Upper lobe of left lung (tissue), 6 donors: Measurements from ENCODE around the gene MDM2. TPM values are rescaled to one million over a fixed set of nuclear protein-coding genes. Genes with fewer than 3 reads are reported as not detected.
A peak's percentile ranks its signal among the peaks of the same experiment; 100 is the strongest.

Experiments
- ATAC-seq, 2 donors: fragments of 200-7000 bp; cut with Tn5 transposase; one replicate each; pipeline ENCODE4 v1.9.1; 2022; ENCODE audit warnings: mild to moderate bottlenecking in 2 of 2, moderate library complexity in 2 of 2; ENCODE audit not compliant: low FRiP score in 2 of 2
- DNase-seq, 2 donors: peaks; one replicate each; pipeline ENCODE4 v3.0.0-alpha.2; 2019 to 2020
- H3K27ac ChIP-seq, 4 donors: fragments of 200-600 bp; sonication (generic); one replicate each; pipeline ENCODE4 v1.5.1; 2016 to 2019
- H3K27me3 ChIP-seq, 4 donors: fragments of 200-600 bp; sonication (generic); one replicate each; pipeline ENCODE4 v1.5.1; 2017 to 2019
- H3K36me3 ChIP-seq, 4 donors: fragments of 200-600 bp; sonication (generic); one replicate each; pipeline ENCODE4 v1.5.1; 2016 to 2019
- H3K4me1 ChIP-seq, 4 donors: fragments of 200-600 bp; sonication (generic); one replicate each; pipeline ENCODE4 v1.5.1; 2018 to 2019
- H3K4me3 ChIP-seq, 4 donors: fragments of 200-600 bp; sonication (generic); one replicate each; pipeline ENCODE4 v1.5.1; 2017 to 2019; ENCODE audit warnings: mild to moderate bottlenecking in 2 of 4, moderate library complexity in 1 of 4
- H3K9me3 ChIP-seq, 4 donors: fragments of 200-600 bp; sonication (generic); one replicate each; pipeline ENCODE4 v1.5.1; 2018 to 2019
- EP300 ChIP-seq, 4 donors: sonication (generic); formaldehyde crosslinking; IDR thresholded peaks; one replicate each; pipeline ENCODE4 v1.5.1; 2017; ENCODE audit warnings: antibody characterized with exemption in 4 of 4, control low read depth in 2 of 4
- POLR2A ChIP-seq, 4 donors: fragments of 450-650 bp; IDR thresholded peaks; one replicate each; pipeline ENCODE4 v1.5.1; 2016 to 2017; ENCODE audit warnings: antibody characterized with exemption in 4 of 4, mild to moderate bottlenecking in 2 of 4
- POLR2AphosphoS5 ChIP-seq, 2 donors: sonication (generic); formaldehyde crosslinking; IDR thresholded peaks; one replicate each; pipeline ENCODE4 v1.5.1; 2017; ENCODE audit warnings: antibody characterized with exemption in 2 of 2
- WGBS, 2 donors: methylation state at CpG; one replicate each; pipeline ENCODE4 v1.1.5; 2017 to 2018; 5-methylcytosine and 5-hydroxymethylcytosine counted together
- total RNA-seq, 6 donors: library from RNA; depleted of rRNA in 4 of 6; stranded (reverse); fragments of >200 nt in 4 of 6; gene quantifications; one replicate each; pipeline versions ENCODE4 v1.1.0 to v1.2.1, GENCODE V29; 2016 to 2021
- TF ChIP-seq, protein P1 (sequence below), 6 experiments: fragments of 450-650 bp in 4 of 6; fragments of 200-600 bp in 2 of 6; sonication (generic) in 2 of 6; IDR thresholded peaks; one replicate each; pipeline ENCODE4 v1.5.1; 2016 to 2019; ENCODE audit warnings: antibody characterized with exemption in 6 of 6
- donor health status: DM: no; HTN: no; CAD: no; lungs with moderate emphysema.
- donor health status: DM: no; HTN: yes; CAD: no; lungs with severe emphysema.

The MDM2 gene
- total RNA-seq, 6 donors from 2014 or later: 64.6 to 162 (median 108) TPM

- Histone ChIP-seq H3K9me3 (no peaks in the 10 kb centered on the region), H3K36me3 (peaks cover 26 to 64% (median 39%) of the 10 kb centered on the region in 4 donors), H3K4me1 (peaks cover 0 to 8% (median 0%) of the 10 kb centered on the region in 4 donors), H3K4me3 (no peak overlapping the region), H3K27me3 (no peaks in the 10 kb centered on the region), H3K27ac (no peak overlapping the region)
- TF ChIP-seq EP300 (IDR thresholded peaks at IDR 0.05): no peak
- TF ChIP-seq, protein P1, sequence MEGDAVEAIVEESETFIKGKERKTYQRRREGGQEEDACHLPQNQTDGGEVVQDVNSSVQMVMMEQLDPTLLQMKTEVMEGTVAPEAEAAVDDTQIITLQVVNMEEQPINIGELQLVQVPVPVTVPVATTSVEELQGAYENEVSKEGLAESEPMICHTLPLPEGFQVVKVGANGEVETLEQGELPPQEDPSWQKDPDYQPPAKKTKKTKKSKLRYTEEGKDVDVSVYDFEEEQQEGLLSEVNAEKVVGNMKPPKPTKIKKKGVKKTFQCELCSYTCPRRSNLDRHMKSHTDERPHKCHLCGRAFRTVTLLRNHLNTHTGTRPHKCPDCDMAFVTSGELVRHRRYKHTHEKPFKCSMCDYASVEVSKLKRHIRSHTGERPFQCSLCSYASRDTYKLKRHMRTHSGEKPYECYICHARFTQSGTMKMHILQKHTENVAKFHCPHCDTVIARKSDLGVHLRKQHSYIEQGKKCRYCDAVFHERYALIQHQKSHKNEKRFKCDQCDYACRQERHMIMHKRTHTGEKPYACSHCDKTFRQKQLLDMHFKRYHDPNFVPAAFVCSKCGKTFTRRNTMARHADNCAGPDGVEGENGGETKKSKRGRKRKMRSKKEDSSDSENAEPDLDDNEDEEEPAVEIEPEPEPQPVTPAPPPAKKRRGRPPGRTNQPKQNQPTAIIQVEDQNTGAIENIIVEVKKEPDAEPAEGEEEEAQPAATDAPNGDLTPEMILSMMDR (IDR thresholded peaks at IDR 0.05): no peak
- no peak for TF ChIP-seq POLR2AphosphoS5 (IDR thresholded peaks at IDR 0.05)
- TF ChIP-seq POLR2A (IDR thresholded peaks at IDR 0.05): no peak
- DNase-seq: no peak
- WGBS, 2 donors: 92 to 94% methylated on average over 3 of the region's 3 CpGs
- ATAC-seq: no peak
These were observed 34.1 kb downstream of the MDM2 start for GRCh38 chr12:68842123-68842522.

DNA sequence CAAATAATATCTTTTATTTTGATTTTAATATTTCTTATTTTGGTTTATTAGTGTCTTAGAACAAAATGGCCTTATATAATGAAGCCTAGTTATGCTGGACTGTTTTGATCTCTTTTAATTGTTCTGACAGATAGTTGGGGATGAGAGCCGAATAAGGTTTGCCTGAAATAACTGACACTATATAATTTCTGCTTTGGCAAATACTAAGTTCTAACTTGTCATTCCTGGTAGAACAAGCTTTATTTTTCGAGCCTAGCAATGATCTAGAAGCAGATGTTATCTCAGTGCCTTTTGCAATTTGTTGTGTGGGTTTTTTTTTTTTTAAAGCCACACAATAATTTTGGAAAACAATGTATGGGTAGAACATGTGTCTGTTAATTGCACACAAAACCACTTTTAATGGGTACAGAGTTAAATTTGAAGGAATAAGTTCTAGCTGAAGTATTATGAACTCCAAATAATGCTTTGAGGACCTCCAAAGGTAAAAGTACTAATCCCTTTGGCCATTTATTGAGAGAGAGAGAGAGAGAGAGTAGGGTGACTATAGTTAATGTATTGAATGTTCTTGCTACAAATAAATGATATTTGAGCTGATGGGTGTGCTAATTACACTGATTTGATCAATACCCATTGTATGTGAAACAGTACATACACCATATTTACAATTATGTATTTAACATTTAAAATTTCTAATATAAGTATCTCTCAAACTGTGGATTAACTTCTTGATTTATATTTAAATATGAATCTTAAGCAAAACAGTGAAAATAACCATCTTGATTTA is 35.0 kb downstream of the MDM2 start:
- ATAC-seq: no peak
- Histone ChIP-seq H3K4me3 (no peak overlapping the region), H3K4me1 (peaks cover 0 to 8% (median 0%) of the 10 kb centered on the region in 4 donors), H3K27ac (no peak overlapping the region), H3K9me3 (no peaks in the 10 kb centered on the region), H3K36me3 (peaks cover 17 to 55% (median 32%) of the 10 kb centered on the region in 4 donors), H3K27me3 (no peaks in the 10 kb centered on the region)
- TF ChIP-seq POLR2AphosphoS5 (IDR thresholded peaks at IDR 0.05): no peak
- no peak for TF ChIP-seq EP300 (IDR thresholded peaks at IDR 0.05)
- no peak for DNase-seq
- WGBS, 2 donors: 63 to 71% methylated on average over 2 of the region's 2 CpGs

DNA sequence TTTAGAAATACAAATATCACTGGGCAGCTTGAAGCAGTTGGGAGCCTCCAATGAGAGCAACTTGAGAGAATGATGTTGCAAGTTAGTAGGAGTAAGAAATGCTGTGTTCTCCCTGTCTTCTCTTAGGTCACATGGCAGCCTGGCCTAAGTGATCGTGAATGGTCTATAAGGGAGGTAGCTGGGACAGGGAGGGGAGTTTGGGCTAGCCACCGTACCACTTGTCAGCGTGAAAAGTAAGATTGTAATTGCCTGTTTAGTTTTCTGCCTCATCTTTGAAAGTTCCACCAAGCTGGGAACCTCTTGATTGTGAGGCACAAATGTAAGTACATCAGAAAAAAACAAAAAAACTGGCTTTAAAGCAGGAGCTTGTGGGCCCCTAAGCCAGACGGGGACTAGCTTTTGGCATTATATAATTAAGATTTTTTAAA is 36.4 kb downstream of the MDM2 start:
- Histone ChIP-seq H3K9me3 (no peaks in the 10 kb centered on the region), H3K4me1 (peaks cover 0 to 8% (median 0%) of the 10 kb centered on the region in 4 donors), H3K4me3 (no peak overlapping the region), H3K36me3 (peaks cover 13 to 42% (median 25%) of the 10 kb centered on the region in 4 donors), H3K27ac (peak overlapping the region in 1 of 4 donors; percentile 28), H3K27me3 (no peaks in the 10 kb centered on the region)
- WGBS, 2 donors: 63 to 87% methylated on average over 4 of the region's 4 CpGs
- peak in 1 of 2 donors; percentile 80 for ATAC-seq
- TF ChIP-seq EP300 (IDR thresholded peaks at IDR 0.05) (no peak), POLR2AphosphoS5 (IDR thresholded peaks at IDR 0.05) (no peak), POLR2A (IDR thresholded peaks at IDR 0.05) (no peak)
- TF ChIP-seq, protein P1 (IDR thresholded peaks at IDR 0.05): no peak
- peak in 1 of 2 donors; percentile 46 for DNase-seq

DNA sequence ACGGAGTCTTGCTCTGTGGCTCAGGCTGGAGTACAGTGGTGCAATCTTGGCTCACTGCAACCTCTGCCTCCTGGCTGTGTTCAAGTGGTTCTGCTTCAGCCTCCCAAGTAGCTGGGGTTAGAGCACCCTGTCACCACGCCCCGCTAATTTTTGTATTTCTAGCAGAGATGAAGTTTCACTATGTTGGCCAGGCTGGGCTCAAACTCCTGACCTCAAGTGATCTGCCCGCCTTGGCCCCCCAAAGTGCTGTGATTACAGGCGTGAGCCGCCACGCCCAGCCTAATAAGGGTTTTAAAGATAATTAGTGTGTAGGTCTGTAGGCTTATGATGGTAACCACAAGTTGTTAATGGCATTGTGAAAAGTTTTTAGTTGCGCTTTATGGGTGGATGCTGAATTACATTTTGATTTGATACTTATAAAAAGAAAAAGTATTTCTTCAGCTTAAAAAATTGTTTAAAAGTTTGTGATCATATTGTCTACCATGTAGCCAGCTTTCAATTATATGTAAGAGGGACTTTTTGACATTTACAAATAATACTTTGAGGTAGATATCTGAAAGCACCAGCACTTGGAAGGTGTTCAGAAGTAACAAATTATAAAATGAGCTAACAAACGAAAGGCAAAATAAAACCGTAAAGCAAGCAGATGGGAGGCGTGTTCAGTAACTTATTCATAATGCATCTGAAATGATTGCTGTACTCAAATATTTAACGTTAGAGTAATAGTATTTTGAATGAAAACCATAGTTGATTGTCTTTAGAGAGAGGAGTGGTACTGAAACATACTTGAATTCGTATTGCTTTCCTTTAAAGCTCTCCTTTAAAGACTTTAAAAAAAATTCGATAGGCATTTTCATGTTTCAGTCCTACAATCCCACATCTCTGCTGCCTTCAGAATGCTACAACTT is 37.1 kb downstream of the MDM2 start:
- TF ChIP-seq POLR2AphosphoS5 (IDR thresholded peaks at IDR 0.05) (no peak), POLR2A (IDR thresholded peaks at IDR 0.05) (peak in 1 of 4 donors; percentile 16), EP300 (IDR thresholded peaks at IDR 0.05) (no peak)
- TF ChIP-seq, protein P1 (IDR thresholded peaks at IDR 0.05): no peak
- 76 to 85% methylated on average over 14 of the region's 14 CpGs for WGBS, 2 donors
- Histone ChIP-seq H3K27ac (peak overlapping the region in 1 of 4 donors; percentile 0), H3K9me3 (no peaks in the 10 kb centered on the region), H3K27me3 (no peaks in the 10 kb centered on the region), H3K4me1 (peaks cover 0 to 8% (median 0%) of the 10 kb centered on the region in 4 donors), H3K4me3 (no peak overlapping the region), H3K36me3 (peaks cover 8 to 35% (median 22%) of the 10 kb centered on the region in 4 donors)
- peak in 1 of 2 donors; percentile 63 for DNase-seq
- ATAC-seq: peak; percentile 58 to 85

GRCh38 chr12:68846811-68847210 is 38.8 kb downstream of the MDM2 start:
- WGBS, 2 donors: 78 to 80% methylated on average over 3 of the region's 3 CpGs
- peaks cover 2 to 18% (median 6%) of the 10 kb centered on the region in 4 donors for H3K36me3 ChIP-seq
- H3K4me3 ChIP-seq: no peak overlapping the region
- H3K27me3 ChIP-seq: no peaks in the 10 kb centered on the region
- peaks cover 0 to 8% (median 0%) of the 10 kb centered on the region in 4 donors for H3K4me1 ChIP-seq
- no peak overlapping the region for H3K27ac ChIP-seq
- TF ChIP-seq EP300 (IDR thresholded peaks at IDR 0.05) (no peak), POLR2A (IDR thresholded peaks at IDR 0.05) (no peak), POLR2AphosphoS5 (IDR thresholded peaks at IDR 0.05) (no peak)
- TF ChIP-seq, protein P1 (IDR thresholded peaks at IDR 0.05): no peak
- H3K9me3 ChIP-seq: no peaks in the 10 kb centered on the region
- ATAC-seq: no peak
- DNase-seq: no peak
